Endothelial cell of umbilical vein (primary cell): ENCODE measurements around the gene GALNT17. TPM values are rescaled to one million over a fixed set of nuclear protein-coding genes. Genes with fewer than 3 reads are reported as not detected.

ENCODE experiments used
- BruUV-seq: library from RNA; stranded (reverse); fragments of 400-500 nt; replicated peaks from 2 replicates; lab custom pipeline; 2021; lab: Mats Ljungman, UMichigan
- CTCF ChIA-PET: fragments of 300-600, 350-600 bp; sonication (Branson Sonifier 250); formaldehyde crosslinking; loops from one replicate; lab custom pipeline; 2021; ENCODE audit warnings: antibody characterized with exemption, inconsistent platforms; lab: Charles Lee
- POLR2A ChIA-PET: fragments of 300-600, 350-600 bp; sonication (Branson Sonifier 250); formaldehyde crosslinking; loops from one replicate; lab custom pipeline; 2021; ENCODE audit warnings: antibody characterized with exemption, inconsistent platforms; lab: Charles Lee
- DNase-seq: peaks from one replicate; pipeline ENCODE4 v3.0.0-alpha.2; 2011; ENCODE audit warnings: low read depth, low spot score
- FAIRE-seq: peaks from 2 replicates; lab custom pipeline; 2011; peaks lifted over from hg19 to GRCh38; lab: Jason Lieb, UNC
- H2AFZ ChIP-seq: 2 replicates; pipeline ENCODE4 v1.6.0; 2012; ENCODE audit warnings: low read depth, low read length, control low read depth, inconsistent platforms
- H3K27ac ChIP-seq: 2 replicates; pipeline ENCODE4 v1.5.1; 2011; ENCODE audit warnings: low read depth, mild to moderate bottlenecking, control low read depth, low read length, moderate library complexity; ENCODE audit not compliant: insufficient read depth
- H3K27me3 ChIP-seq, 2 experiments: 2 replicates each; pipeline versions ENCODE4 v1.6.0 to v1.6.1; 2011; ENCODE audit warnings: low read length in 2 of 2, mixed read lengths in 1 of 2; ENCODE audit not compliant: control insufficient read depth in 2 of 2, insufficient read depth in 2 of 2
- H3K36me3 ChIP-seq, 2 experiments: 2 replicates in 1 of 2; 3 replicates in 1 of 2; pipeline ENCODE4 v1.5.1; 2011; ENCODE audit warnings: low read length in 2 of 2, mild to moderate bottlenecking in 1 of 2, moderate library complexity in 1 of 2; ENCODE audit not compliant: control insufficient read depth in 2 of 2, insufficient read depth in 2 of 2; ENCODE audit errors: extremely low read depth in 1 of 2
- H3K4me1 ChIP-seq: 3 replicates; pipeline ENCODE4 v1.5.1; 2011; ENCODE audit warnings: mild to moderate bottlenecking, low read length; ENCODE audit not compliant: control insufficient read depth, insufficient read depth; ENCODE audit errors: extremely low read depth
- H3K4me2 ChIP-seq: 2 replicates; pipeline ENCODE4 v1.6.1; 2011; ENCODE audit warnings: low read length, control low read depth, mixed read lengths; ENCODE audit not compliant: insufficient read depth
- H3K4me3 ChIP-seq, 3 experiments: fragments of 200-600 bp in 1 of 3; sonication (generic), shearing (Covaris generic) in 1 of 3; replicated peaks in 1 of 3; 2 replicates each; pipeline ENCODE4 v1.5.1; 2011 to 2016; ENCODE audit warnings: control low read depth in 3 of 3, low read length in 3 of 3, mild to moderate bottlenecking in 2 of 3, inconsistent platforms in 1 of 3, low read depth in 1 of 3, moderate library complexity in 1 of 3; ENCODE audit not compliant: insufficient read depth in 1 of 3
- H3K79me2 ChIP-seq: 2 replicates; pipeline ENCODE4 v1.6.0; 2012; ENCODE audit warnings: low read length, inconsistent platforms; ENCODE audit not compliant: control insufficient read depth, insufficient read depth
- H3K9ac ChIP-seq: replicated peaks from 2 replicates; pipeline ENCODE3; 2011; ENCODE audit warnings: low read length, control low read depth; ENCODE audit not compliant: insufficient read depth; ENCODE audit errors: extremely low read depth
- H3K9me1 ChIP-seq: replicated peaks from 3 replicates; pipeline ENCODE4 v1.6.0; 2011; ENCODE audit warnings: mild to moderate bottlenecking, low read length; ENCODE audit not compliant: control insufficient read depth, insufficient read depth; ENCODE audit errors: extremely low read depth
- H3K9me3 ChIP-seq: replicated peaks from 2 replicates; pipeline ENCODE4 v1.5.1; 2012; ENCODE audit warnings: low read length, inconsistent platforms; ENCODE audit not compliant: control insufficient read depth, insufficient read depth
- H4K20me1 ChIP-seq: replicated peaks from 2 replicates; pipeline ENCODE3; 2011; ENCODE audit warnings: mild to moderate bottlenecking, low read length; ENCODE audit not compliant: control insufficient read depth, insufficient read depth; ENCODE audit errors: extremely low read depth
- EZH2 ChIP-seq: IDR thresholded peaks from 2 replicates; pipeline ENCODE4 v1.6.1; 2012; ENCODE audit warnings: borderline replicate concordance, low read depth, mild to moderate bottlenecking, moderate library complexity, low read length, inconsistent platforms; ENCODE audit not compliant: severe bottlenecking
- FOS ChIP-seq: IDR thresholded peaks from 2 replicates; pipeline ENCODE4 v1.6.1; 2011; ENCODE audit warnings: mild to moderate bottlenecking, low read length, moderate library complexity, borderline replicate concordance; ENCODE audit not compliant: insufficient read depth
- GATA2 ChIP-seq: IDR thresholded peaks from 2 replicates; pipeline ENCODE4 v1.7.0; 2011; ENCODE audit warnings: low read depth, mild to moderate bottlenecking, moderate library complexity, mixed read lengths, low read length; ENCODE audit not compliant: insufficient read length, insufficient read depth
- JUN ChIP-seq: IDR thresholded peaks from 2 replicates; pipeline ENCODE4 v1.6.1; 2011; ENCODE audit warnings: borderline replicate concordance, low read depth; ENCODE audit not compliant: insufficient read length, insufficient read depth
- MYC ChIP-seq: IDR thresholded peaks from one replicate; pipeline ENCODE4 v1.6.1; 2011; ENCODE audit warnings: mild to moderate bottlenecking, low read depth, low read length
- POLR2A ChIP-seq: IDR thresholded peaks from 2 replicates; pipeline ENCODE4 v1.6.1; 2012; ENCODE audit warnings: low read depth, mild to moderate bottlenecking, control low read depth, low read length
- POLR2AphosphoS5 ChIP-seq: IDR thresholded peaks from 2 replicates; pipeline ENCODE4 v1.6.1; 2012; ENCODE audit warnings: low read depth, mild to moderate bottlenecking, control low read depth, low read length, moderate library complexity; ENCODE audit not compliant: insufficient read depth
- dilution Hi-C: fragments of 300-500 bp; cut with MboI; formaldehyde crosslinking; loops from one replicate; pipeline ENCODE4 v1.15.0; 2019; ENCODE audit warnings: low sequenced_read_pairs; ENCODE audit not compliant: extremely low pct_ligation_motif_present
- intact Hi-C: fragments of 100-400 bp; cut with micrococcal nuclease; formaldehyde crosslinking; loops from one replicate; pipeline ENCODE4 v1.10.0; 2022
- polyA plus RNA-seq, 4 experiments: library from polyadenylated mRNA; depleted of rRNA in 3 of 4; stranded (reverse) in 3 of 4; unstranded in 1 of 4; fragments of >200 nt; gene quantifications; 2 replicates each; pipeline versions ENCODE4 v1.2.1 to v1.2.3, GENCODE V29; 2011 to 2012; ENCODE audit warnings: missing spikeins in 1 of 4
- total RNA-seq: library from RNA; stranded (reverse); gene quantifications from 2 replicates; pipeline ENCODE4 v1.2.3, GENCODE V29; 2021
- TF ChIP-seq, protein P1 (sequence below), 2 donors: IDR thresholded peaks; 1 replicate in 1 of 2; 2 replicates in 1 of 2; pipeline ENCODE4 v1.5.1; 2011; ENCODE audit warnings: low read length in 2 of 2, mild to moderate bottlenecking in 2 of 2, moderate library complexity in 2 of 2, control low read depth in 1 of 2, inconsistent platforms in 1 of 2, low read depth in 1 of 2; ENCODE audit not compliant: insufficient read depth in 1 of 2; ENCODE audit errors: extremely low read depth in 1 of 2
- TF ChIP-seq, protein P2 (sequence below): IDR thresholded peaks from 2 replicates; pipeline ENCODE4 v1.6.1; 2011; ENCODE audit not compliant: insufficient read depth, insufficient read length

The GALNT17 gene
- total and polyA plus RNA-seq, 2 donors (not counting 3 experiments of a cell fraction or from before 2014, with no cell fraction given) = not detected

DNA sequence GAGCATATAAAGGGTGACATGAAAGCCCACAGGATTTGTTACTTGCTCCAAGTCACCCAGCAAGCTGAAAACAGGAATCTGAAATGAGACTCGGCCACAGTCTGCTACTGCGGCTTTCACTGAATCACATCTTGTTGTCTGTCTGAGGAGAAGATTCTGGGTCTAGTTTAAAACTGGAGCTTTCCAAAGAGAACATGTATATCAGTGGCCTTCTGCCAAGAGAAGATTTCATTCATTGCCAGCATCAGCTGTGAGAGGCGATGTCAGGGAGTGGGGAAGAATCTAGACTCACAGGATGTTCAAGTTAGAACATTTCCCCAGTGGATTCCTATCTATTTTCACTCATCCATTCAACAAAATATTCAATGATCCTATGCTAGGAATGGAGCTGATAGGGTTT is 122.8 kb downstream of the GALNT17 start:
- FAIRE-seq (no peak), DNase-seq (no peak)
- H3K9ac ChIP-seq = no peak overlapping the region
- no peaks in the 10 kb centered on the region for H3K9me1 ChIP-seq
- no peaks in the 10 kb centered on the region for H3K27me3 ChIP-seq
- peaks cover 2% of the 10 kb centered on the region for H3K9me3 ChIP-seq
- TF ChIP-seq, protein P1, sequence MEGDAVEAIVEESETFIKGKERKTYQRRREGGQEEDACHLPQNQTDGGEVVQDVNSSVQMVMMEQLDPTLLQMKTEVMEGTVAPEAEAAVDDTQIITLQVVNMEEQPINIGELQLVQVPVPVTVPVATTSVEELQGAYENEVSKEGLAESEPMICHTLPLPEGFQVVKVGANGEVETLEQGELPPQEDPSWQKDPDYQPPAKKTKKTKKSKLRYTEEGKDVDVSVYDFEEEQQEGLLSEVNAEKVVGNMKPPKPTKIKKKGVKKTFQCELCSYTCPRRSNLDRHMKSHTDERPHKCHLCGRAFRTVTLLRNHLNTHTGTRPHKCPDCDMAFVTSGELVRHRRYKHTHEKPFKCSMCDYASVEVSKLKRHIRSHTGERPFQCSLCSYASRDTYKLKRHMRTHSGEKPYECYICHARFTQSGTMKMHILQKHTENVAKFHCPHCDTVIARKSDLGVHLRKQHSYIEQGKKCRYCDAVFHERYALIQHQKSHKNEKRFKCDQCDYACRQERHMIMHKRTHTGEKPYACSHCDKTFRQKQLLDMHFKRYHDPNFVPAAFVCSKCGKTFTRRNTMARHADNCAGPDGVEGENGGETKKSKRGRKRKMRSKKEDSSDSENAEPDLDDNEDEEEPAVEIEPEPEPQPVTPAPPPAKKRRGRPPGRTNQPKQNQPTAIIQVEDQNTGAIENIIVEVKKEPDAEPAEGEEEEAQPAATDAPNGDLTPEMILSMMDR (IDR thresholded peaks at IDR 0.05; ENCODE audit: extremely low read depth in 1 of 2, insufficient read depth in 1 of 2, low read depth in 1 of 2, low read length in 2 of 2) = no peak
- no peak for TF ChIP-seq EZH2
- no peak for TF ChIP-seq JUN
- TF ChIP-seq FOS = no peak
- TF ChIP-seq MYC = no peak
- H3K79me2 ChIP-seq = no peaks in the 10 kb centered on the region
- H3K27ac ChIP-seq = no peak overlapping the region
- ChIA-PET CTCF (no interaction called here), POLR2A (no interaction called here)
- H2AFZ ChIP-seq = no peak overlapping the region
- no peaks in the 10 kb centered on the region for H3K36me3 ChIP-seq
- no TSS peak for BruUV-seq
- no peaks in the 10 kb centered on the region for H4K20me1 ChIP-seq
- no peak overlapping the region for H3K4me2 ChIP-seq
- dilution Hi-C loops = no loop called here
- H3K4me1 ChIP-seq = no peaks in the 10 kb centered on the region
- no peak overlapping the region for H3K4me3 ChIP-seq
- intact Hi-C loops = no loop called here

DNA sequence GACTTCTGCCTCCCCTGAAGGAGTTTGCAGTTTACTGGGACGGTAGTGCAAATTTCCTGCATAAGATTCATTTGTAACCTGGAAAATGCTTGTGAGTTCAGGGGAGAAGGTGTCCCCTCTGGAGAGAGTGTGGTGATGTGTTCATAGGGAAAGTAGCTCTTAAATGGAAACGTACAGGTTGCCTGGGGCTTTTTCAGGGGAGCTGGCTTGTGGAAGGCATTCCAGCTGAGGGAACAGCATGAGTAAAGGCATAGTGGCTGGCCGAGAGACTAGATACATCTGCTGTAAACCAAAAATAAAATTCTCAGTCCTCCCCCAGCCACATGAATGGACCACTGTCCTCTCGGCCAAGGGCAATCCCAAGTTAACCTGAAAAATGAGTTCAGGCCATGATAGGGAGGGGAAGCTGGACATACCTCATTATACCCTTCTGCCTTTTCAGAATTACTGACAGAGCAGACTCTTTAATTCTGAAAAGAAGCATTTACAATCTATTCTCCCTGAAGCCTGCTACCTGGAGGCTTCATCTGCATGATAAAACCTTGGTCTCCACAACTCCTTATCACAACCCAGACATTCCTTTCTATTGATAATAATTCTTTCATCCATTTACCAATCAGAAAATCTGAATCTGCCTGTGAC is 123.7 kb downstream of the GALNT17 start:
- BruUV-seq = no TSS peak
- FAIRE-seq (no peak), DNase-seq (no peak)
- no peak overlapping the region for H3K4me3 ChIP-seq
- no peaks in the 10 kb centered on the region for H3K79me2 ChIP-seq
- no peaks in the 10 kb centered on the region for H3K9me1 ChIP-seq
- no peaks in the 10 kb centered on the region for H3K36me3 ChIP-seq
- ChIA-PET POLR2A (no interaction called here), CTCF (no interaction called here)
- H4K20me1 ChIP-seq = no peaks in the 10 kb centered on the region
- dilution Hi-C loops (no loop called here), intact Hi-C loops (no loop called here)
- H3K4me2 ChIP-seq = no peak overlapping the region
- no peak for TF ChIP-seq EZH2
- TF ChIP-seq POLR2AphosphoS5 = no peak
- TF ChIP-seq MYC = no peak
- no peak for TF ChIP-seq FOS
- TF ChIP-seq JUN = no peak
- TF ChIP-seq, protein P1 (IDR thresholded peaks at IDR 0.05; ENCODE audit: extremely low read depth in 1 of 2, insufficient read depth in 1 of 2, low read depth in 1 of 2, low read length in 2 of 2) = no peak
- no peak for TF ChIP-seq GATA2
- TF ChIP-seq, protein P2, sequence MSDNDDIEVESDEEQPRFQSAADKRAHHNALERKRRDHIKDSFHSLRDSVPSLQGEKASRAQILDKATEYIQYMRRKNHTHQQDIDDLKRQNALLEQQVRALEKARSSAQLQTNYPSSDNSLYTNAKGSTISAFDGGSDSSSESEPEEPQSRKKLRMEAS = no peak
- TF ChIP-seq POLR2A = no peak
- peaks cover 2% of the 10 kb centered on the region for H3K9me3 ChIP-seq
- no peak overlapping the region for H2AFZ ChIP-seq
- H3K27me3 ChIP-seq = no peaks in the 10 kb centered on the region
- no peak overlapping the region for H3K9ac ChIP-seq
- no peak overlapping the region for H3K27ac ChIP-seq
- no peaks in the 10 kb centered on the region for H3K4me1 ChIP-seq
